Activated CD8-positive, alpha-beta memory T cell treated with anti-CD3 and anti-CD28 coated beads, Interleukin-2, amount 50 U/mL, for 1 hour (primary cell): ENCODE results near the gene PACSIN1.

Source experiments
- DNase-seq: peaks from one replicate; pipeline ENCODE4 v3.0.0-alpha.2; 2020; ENCODE audit errors: extremely low read depth

Gene PACSIN1

GRCh38 chr6:34514593-34515472 is 49.0 kb downstream of the PACSIN1 start:
- no peak for DNase-seq

GRCh38 chr6:34515473-34516387 is 49.9 kb downstream of the PACSIN1 start:
- DNase-seq: no peak

- no peak for DNase-seq
Observed at GRCh38 chr6:34516391-34517324, 50.8 kb downstream of the PACSIN1 start.

- no peak for DNase-seq
Observed at GRCh38 chr6:34517461-34517881, 51.6 kb downstream of the PACSIN1 start.

GRCh38 chr6:34517966-34518365 is 52.1 kb downstream of the PACSIN1 start:
- no peak for DNase-seq

GRCh38 chr6:34518669-34519365 is 52.9 kb downstream of the PACSIN1 start:
- no peak for DNase-seq

GRCh38 chr6:34519971-34520644 is 54.2 kb downstream of the PACSIN1 start:
- no peak for DNase-seq

GRCh38 chr6:34520645-34521462 is 55.0 kb downstream of the PACSIN1 start:
- no peak for DNase-seq

GRCh38 chr6:34521463-34522285 is 55.8 kb downstream of the PACSIN1 start:
- no peak for DNase-seq

- no peak for DNase-seq
Observed at GRCh38 chr6:34522761-34523160, 56.9 kb downstream of the PACSIN1 start.

- no peak for DNase-seq
Observed at GRCh38 chr6:34523441-34524206, 57.7 kb downstream of the PACSIN1 start.

- no peak for DNase-seq
Observed at GRCh38 chr6:34524499-34524898, 58.6 kb downstream of the PACSIN1 start.

GRCh38 chr6:34524971-34525370 is 59.1 kb downstream of the PACSIN1 start:
- DNase-seq: no peak

GRCh38 chr6:34525431-34526175 is 59.7 kb downstream of the PACSIN1 start:
- DNase-seq: no peak

GRCh38 chr6:34526241-34526972 is 60.5 kb downstream of the PACSIN1 start:
- no peak for DNase-seq

GRCh38 chr6:34526992-34527728 is 61.3 kb downstream of the PACSIN1 start:
- peak; percentile 90 for DNase-seq
